Astrocyte (in vitro differentiated cells and primary cell): Measurements from ENCODE around the gene INAFM2. TPM values are rescaled to one million over a fixed set of nuclear protein-coding genes. Genes with fewer than 3 reads are reported as not detected.

Experiments
- DNase-seq: peaks from one replicate; pipeline ENCODE4 v3.0.0-alpha.2; 2010; ENCODE audit warnings: low read depth
- FAIRE-seq: peaks from 2 replicates; lab custom pipeline; 2011; peaks lifted over from hg19 to GRCh38; lab: Jason Lieb, UNC
- H2AFZ ChIP-seq: 2 replicates; pipeline ENCODE4 v1.6.0; 2012; ENCODE audit warnings: low read depth, low read length, inconsistent platforms
- H3K27ac ChIP-seq: 2 replicates; pipeline ENCODE4 v1.5.1; 2011; ENCODE audit warnings: low read depth, low read length, inconsistent platforms
- H3K27me3 ChIP-seq: 2 replicates; pipeline ENCODE4 v1.6.0; 2011; ENCODE audit warnings: low read length, inconsistent platforms; ENCODE audit not compliant: insufficient read depth
- H3K36me3 ChIP-seq: 2 replicates; pipeline ENCODE4 v1.5.1; 2011; ENCODE audit warnings: low read length, inconsistent platforms; ENCODE audit not compliant: insufficient read depth
- H3K4me1 ChIP-seq: 2 replicates; pipeline ENCODE4 v1.5.1; 2011; ENCODE audit warnings: low read length, inconsistent platforms; ENCODE audit not compliant: insufficient read depth
- H3K4me2 ChIP-seq: 2 replicates; pipeline ENCODE4 v1.6.0; 2012; ENCODE audit warnings: low read length, inconsistent platforms
- H3K4me3 ChIP-seq: 2 replicates; pipeline ENCODE4 v1.5.1; 2011; ENCODE audit warnings: low read depth, mild to moderate bottlenecking, low read length, inconsistent platforms; ENCODE audit not compliant: insufficient read depth
- H3K79me2 ChIP-seq: 2 replicates; pipeline ENCODE4 v1.6.0; 2012; ENCODE audit warnings: mild to moderate bottlenecking, low read length, inconsistent platforms; ENCODE audit not compliant: insufficient read depth
- H3K9ac ChIP-seq: 2 replicates; pipeline ENCODE4 v1.6.0; 2012; ENCODE audit warnings: mild to moderate bottlenecking, low read length, inconsistent platforms
- H3K9me3 ChIP-seq: 2 replicates; pipeline ENCODE4 v1.5.1; 2012; ENCODE audit warnings: low read depth, mild to moderate bottlenecking, low read length, inconsistent platforms; ENCODE audit not compliant: insufficient read depth
- H4K20me1 ChIP-seq: 2 replicates; pipeline ENCODE4 v1.6.0; 2012; ENCODE audit warnings: low read length, inconsistent platforms; ENCODE audit not compliant: insufficient read depth
- H3K27ac Mint-ChIP-seq: one replicate; pipeline ENCODE4 v1.8.0; 2021; ENCODE audit warnings: mild to moderate bottlenecking, mixed read lengths; ENCODE audit not compliant: unreplicated experiment
- H3K27me3 Mint-ChIP-seq: one replicate; pipeline ENCODE4 v1.8.0; 2021; ENCODE audit warnings: low read depth, mixed read lengths; ENCODE audit not compliant: unreplicated experiment
- H3K36me3 Mint-ChIP-seq: one replicate; pipeline ENCODE4 v1.8.0; 2021; ENCODE audit warnings: low read depth, mixed read lengths; ENCODE audit not compliant: unreplicated experiment
- H3K4me1 Mint-ChIP-seq: one replicate; pipeline ENCODE4 v1.8.0; 2021; ENCODE audit warnings: low read depth, mixed read lengths; ENCODE audit not compliant: unreplicated experiment
- H3K4me3 Mint-ChIP-seq: one replicate; pipeline ENCODE4 v1.8.0; 2021; ENCODE audit warnings: mild to moderate bottlenecking, moderate library complexity, mixed read lengths; ENCODE audit not compliant: unreplicated experiment
- H3K9me3 Mint-ChIP-seq: one replicate; pipeline ENCODE4 v1.8.0; 2021; ENCODE audit warnings: mild to moderate bottlenecking, mixed read lengths; ENCODE audit not compliant: unreplicated experiment
- CTCF ChIP-seq: IDR thresholded peaks from 2 replicates; pipeline ENCODE4 v1.5.1; 2011; ENCODE audit warnings: low read depth, mild to moderate bottlenecking, inconsistent platforms, low read length, moderate library complexity; ENCODE audit not compliant: insufficient read depth
- EZH2 ChIP-seq: IDR thresholded peaks from 2 replicates; pipeline ENCODE4 v1.6.1; 2012; ENCODE audit warnings: mild to moderate bottlenecking, low read length, inconsistent platforms; ENCODE audit not compliant: insufficient read depth
- total RNA-seq: library from RNA; stranded (reverse); gene quantifications from 2 replicates; pipeline ENCODE4 v1.2.1, GENCODE V29; 2021

Gene INAFM2
- total RNA-seq, 1 donor from 2014 or later = 41.2 TPM

GRCh38 chr15:40286794-40287193 is 36.7 kb upstream of the INAFM2 start:
- Mint-ChIP-seq H3K4me1 (peaks cover 18% of the 10 kb centered on the region), H3K27me3 (peaks cover 31% of the 10 kb centered on the region), H3K27ac (no peak overlapping the region), H3K9me3 (no peaks in the 10 kb centered on the region), H3K36me3 (peaks cover 2% of the 10 kb centered on the region), H3K4me3 (no peak overlapping the region)
- H3K27ac ChIP-seq = no peak overlapping the region
- DNase-seq (no peak), FAIRE-seq (no peak)
- no peak overlapping the region for H3K4me2 ChIP-seq
- H3K4me1 ChIP-seq = peaks cover 25% of the 10 kb centered on the region
- no peak overlapping the region for H3K4me3 ChIP-seq
- H4K20me1 ChIP-seq = no peaks in the 10 kb centered on the region
- H3K9ac ChIP-seq = no peak overlapping the region
- peaks cover 27% of the 10 kb centered on the region for H3K27me3 ChIP-seq
- no peaks in the 10 kb centered on the region for H3K36me3 ChIP-seq
- TF ChIP-seq EZH2 (no peak), CTCF (no peak)
- no peak overlapping the region for H2AFZ ChIP-seq
- H3K79me2 ChIP-seq = no peaks in the 10 kb centered on the region
- H3K9me3 ChIP-seq = no peaks in the 10 kb centered on the region

- peaks cover 18% of the 10 kb centered on the region for H3K4me1 Mint-ChIP-seq
- H3K27me3 Mint-ChIP-seq = peaks cover 38% of the 10 kb centered on the region
- Histone ChIP-seq H3K4me1 (peaks cover 19% of the 10 kb centered on the region), H3K9ac (no peak overlapping the region), H3K27me3 (peaks cover 27% of the 10 kb centered on the region), H3K4me2 (no peak overlapping the region), H2AFZ (no peak overlapping the region), H3K79me2 (no peaks in the 10 kb centered on the region), H4K20me1 (no peaks in the 10 kb centered on the region), H3K4me3 (no peak overlapping the region), H3K27ac (no peak overlapping the region), H3K36me3 (no peaks in the 10 kb centered on the region), H3K9me3 (no peaks in the 10 kb centered on the region)
- H3K36me3 Mint-ChIP-seq = peaks cover 2% of the 10 kb centered on the region
- no peak for FAIRE-seq
- DNase-seq = no peak
- H3K27ac Mint-ChIP-seq = no peak overlapping the region
- no peak overlapping the region for H3K4me3 Mint-ChIP-seq
- H3K9me3 Mint-ChIP-seq = no peaks in the 10 kb centered on the region
- TF ChIP-seq EZH2 = no peak
- TF ChIP-seq CTCF = no peak
Measured at GRCh38 chr15:40287505-40287904, 36.0 kb upstream of the INAFM2 start.

- Mint-ChIP-seq H3K4me1 (peaks cover 18% of the 10 kb centered on the region), H3K27ac (no peak overlapping the region), H3K27me3 (peaks cover 41% of the 10 kb centered on the region), H3K4me3 (no peak overlapping the region), H3K9me3 (no peaks in the 10 kb centered on the region), H3K36me3 (peaks cover 2% of the 10 kb centered on the region)
- Histone ChIP-seq H3K27ac (no peak overlapping the region), H4K20me1 (no peaks in the 10 kb centered on the region), H3K9ac (no peak overlapping the region), H2AFZ (no peak overlapping the region), H3K79me2 (no peaks in the 10 kb centered on the region), H3K4me1 (peaks cover 19% of the 10 kb centered on the region), H3K36me3 (no peaks in the 10 kb centered on the region), H3K9me3 (no peaks in the 10 kb centered on the region), H3K4me3 (no peak overlapping the region), H3K27me3 (peaks cover 23% of the 10 kb centered on the region), H3K4me2 (no peak overlapping the region)
- TF ChIP-seq EZH2 = no peak
- no peak for TF ChIP-seq CTCF
- DNase-seq (no peak), FAIRE-seq (no peak)
Measured at GRCh38 chr15:40287968-40288367, 35.5 kb upstream of the INAFM2 start.
